Measurements from ENCODE around the gene GPHN.

GRCh38 chr14:67018720-67019119 is 510.8 kb downstream of the GPHN start:
- no peak for TF ChIP-seq POLR2A (IDR thresholded peaks at IDR 0.05; ENCODE audit: low read depth, low read length)
- no peak for TF ChIP-seq TAF1 (IDR thresholded peaks at IDR 0.05; ENCODE audit: low read depth, low read length)
- TF ChIP-seq POLR2AphosphoS5 (IDR thresholded peaks at IDR 0.05; ENCODE audit: low read depth, low read length) = no peak
